Stimulated activated CD8-positive, alpha-beta memory T cell treated with anti-CD3 and anti-CD28 coated beads, Interleukin-15, amount 100 ng/mL, for 1 hour (primary cell): ENCODE measurements around the gene ACSM2B.
"Not testable (repeated sequence)": the region's sequence is repeated elsewhere in the genome, so short reads cannot be mapped to it uniquely, and the experiment has no call there.

Experiments
- DNase-seq: peaks from one replicate; pipeline ENCODE4 v3.0.0-alpha.2; 2020; ENCODE audit warnings: low read depth

ACSM2B gene

GRCh38 chr16:20536669-20537068 lies 39.5 kb downstream of the ACSM2B start:
- DNase-seq, result not testable (repeated sequence)

- not testable (repeated sequence) for DNase-seq
Observed at GRCh38 chr16:20532284-20532792, 43.8 kb downstream of the ACSM2B start.

- not testable (repeated sequence) for DNase-seq
Observed at GRCh38 chr16:20531795-20532194, 44.4 kb downstream of the ACSM2B start.

GRCh38 chr16:20520103-20520502 lies 56.1 kb downstream of the ACSM2B start:
- DNase-seq, result no peak

- no peak for DNase-seq
Observed at GRCh38 chr16:20519231-20519630, 56.9 kb downstream of the ACSM2B start.

GRCh38 chr16:20517149-20517548 lies 59.0 kb downstream of the ACSM2B start:
- DNase-seq, result no peak

- no peak for DNase-seq
Observed at GRCh38 chr16:20515688-20516090, 60.5 kb downstream of the ACSM2B start.

GRCh38 chr16:20510323-20510722 lies 65.8 kb downstream of the ACSM2B start:
- DNase-seq, result no peak

- DNase-seq, result no peak
Observed at GRCh38 chr16:20507280-20507679, 68.9 kb downstream of the ACSM2B start.

- DNase-seq, result no peak
Observed at GRCh38 chr16:20504418-20504817, 71.7 kb downstream of the ACSM2B start.

GRCh38 chr16:20491448-20491847 lies 84.7 kb downstream of the ACSM2B start:
- DNase-seq, result not testable (repeated sequence)

GRCh38 chr16:20490994-20491393 lies 85.2 kb downstream of the ACSM2B start:
- DNase-seq, result not testable (repeated sequence)
